Kidney epithelial cell (primary cell): ENCODE data around the gene COPS3. TPM values are rescaled to one million over a fixed set of nuclear protein-coding genes. Genes with fewer than 3 reads are reported as not detected.

Source experiments
- DNase-seq: peaks from one replicate; pipeline ENCODE4 v3.0.0-alpha.2; 2010; ENCODE audit warnings: low read depth
- H3K27me3 ChIP-seq: 2 replicates; pipeline ENCODE4 v1.6.0; 2011; ENCODE audit warnings: low read length; ENCODE audit not compliant: control insufficient read depth, insufficient read depth
- H3K36me3 ChIP-seq: 2 replicates; pipeline ENCODE4 v1.5.1; 2011; ENCODE audit warnings: low read length; ENCODE audit not compliant: control insufficient read depth, insufficient read depth
- H3K4me3 ChIP-seq: 2 replicates; pipeline ENCODE4 v1.5.1; 2011; ENCODE audit warnings: low read depth, mild to moderate bottlenecking, control low read depth, low read length
- CTCF ChIP-seq: IDR thresholded peaks from 2 replicates; pipeline ENCODE4 v1.5.1; 2011; ENCODE audit warnings: mild to moderate bottlenecking, moderate library complexity, low read length, control low read depth, inconsistent platforms; ENCODE audit not compliant: insufficient read depth, poor library complexity, severe bottlenecking
- total RNA-seq: library from RNA; depleted of rRNA; stranded (reverse); fragments of >200 nt; gene quantifications from 2 replicates; pipeline ENCODE4 v1.2.3, GENCODE V29; 2015

COPS3 gene
- total RNA-seq, 1 donor from 2014 or later: 68.5 TPM

GRCh38 chr17:17215575-17215974 is 65.5 kb downstream of the COPS3 start:
- no peak for TF ChIP-seq CTCF
- Histone ChIP-seq H3K27me3 (no peaks in the 10 kb centered on the region), H3K36me3 (peaks cover 7% of the 10 kb centered on the region), H3K4me3 (no peak overlapping the region)
- DNase-seq: no peak

- no peak for DNase-seq
- no peak overlapping the region for H3K4me3 ChIP-seq
- H3K27me3 ChIP-seq: no peaks in the 10 kb centered on the region
- no peak for TF ChIP-seq CTCF
- peaks cover 6% of the 10 kb centered on the region for H3K36me3 ChIP-seq
Measured at GRCh38 chr17:17214646-17215436, 66.2 kb downstream of the COPS3 start.

- DNase-seq: no peak
- no peak overlapping the region for H3K4me3 ChIP-seq
- H3K36me3 ChIP-seq: peaks cover 6% of the 10 kb centered on the region
- no peak for TF ChIP-seq CTCF
- H3K27me3 ChIP-seq: no peaks in the 10 kb centered on the region
Measured at GRCh38 chr17:17213775-17214174, 67.3 kb downstream of the COPS3 start.

- DNase-seq: no peak
- H3K4me3 ChIP-seq: no peak overlapping the region
Measured at GRCh38 chr17:17207998-17208397, 73.0 kb downstream of the COPS3 start.

GRCh38 chr17:17206913-17207335 is 74.1 kb downstream of the COPS3 start:
- no peak for DNase-seq
- H3K4me3 ChIP-seq: no peak overlapping the region
- no peaks in the 10 kb centered on the region for H3K27me3 ChIP-seq
- TF ChIP-seq CTCF: no peak
- H3K36me3 ChIP-seq: no peaks in the 10 kb centered on the region

More at GRCh38 chr17:17207998-17208397, 73.0 kb downstream of the COPS3 start:
- H3K27me3 ChIP-seq: no peaks in the 10 kb centered on the region
- TF ChIP-seq CTCF: no peak
- no peaks in the 10 kb centered on the region for H3K36me3 ChIP-seq
